Measurements from ENCODE around the gene PIK3AP1. TPM values are rescaled to one million over a fixed set of nuclear protein-coding genes. Genes with fewer than 3 reads are reported as not detected.

PIK3AP1 gene
- total and polyA plus RNA-seq, 2 of the 4 experiments (the other 2 are of a cell fraction) = under 0.01 to 0.14 TPM

- no CpG with 5 or more reads among the region's 1 CpG for WGBS, 2 experiments (ENCODE audit: extremely low coverage in 2 of 2, insufficient read length in 1 of 2)
- CTCF ChIA-PET = no interaction called here
Measured at GRCh38 chr10:96657385-96657784, 62.9 kb downstream of the PIK3AP1 start.

More at GRCh38 chr10:96657385-96657784, 62.9 kb downstream of the PIK3AP1 start:
- Histone ChIP-seq H3K14ac (replicated peaks; ENCODE audit: low read depth, low read length) (no peak overlapping the region), H4K8ac (ENCODE audit: low read depth in 2 of 2, low read length in 2 of 2) (no peak overlapping the region), H3K27me3 (ENCODE audit: control insufficient read depth, insufficient read depth, low read length) (peaks cover 3% of the 10 kb centered on the region), H4K20me1 (ENCODE audit: insufficient read depth, low read length) (no peaks in the 10 kb centered on the region), H2BK120ac (ENCODE audit: low read depth, low read length) (no peak overlapping the region), H2BK15ac (ENCODE audit: low read depth, low read length) (no peak overlapping the region), H2BK5ac (ENCODE audit: low read depth, low read length, poor library complexity, severe bottlenecking) (no peak overlapping the region), H3K23ac (ENCODE audit: low read depth, low read length) (no peak overlapping the region), H3K9ac (ENCODE audit: low read depth, low read length) (no peak overlapping the region), H3K18ac (ENCODE audit: low read depth, low read length) (no peak overlapping the region), H2AFZ (replicated peaks; ENCODE audit: low read length, poor library complexity) (no peak overlapping the region), H4K91ac (ENCODE audit: insufficient read depth, low read depth, low read length) (no peak overlapping the region), H3K56ac (ENCODE audit: extremely low read depth, insufficient read depth, low read length) (no peak overlapping the region), H3K4me3 (ENCODE audit: insufficient read depth, low read depth, low read length) (no peak overlapping the region), H3K4ac (ENCODE audit: low read depth, low read length) (no peak overlapping the region), H3K27ac (ENCODE audit: insufficient read depth, low read length) (no peak overlapping the region), H3K4me2 (ENCODE audit: low read depth, low read length) (no peak overlapping the region), H4K5ac (ENCODE audit: low read depth, low read length) (no peak overlapping the region), H3K79me1 (ENCODE audit: low read depth in 1 of 2, low read length in 2 of 2) (no peaks in the 10 kb centered on the region), H2AK5ac (ENCODE audit: low read depth, low read length) (no peak overlapping the region), H3K9me3 (ENCODE audit: control insufficient read depth, insufficient read depth, low read length) (no peaks in the 10 kb centered on the region), H3K9me1 (ENCODE audit: insufficient read depth, low read length) (no peaks in the 10 kb centered on the region), H2AK9ac (replicated peaks; ENCODE audit: low read depth, low read length, poor library complexity) (no peak overlapping the region), H3K36me3 (ENCODE audit: control insufficient read depth, insufficient read depth, low read length) (no peaks in the 10 kb centered on the region), H2BK20ac (ENCODE audit: low read depth, low read length) (no peak overlapping the region), H3K4me1 (ENCODE audit: control insufficient read depth, insufficient read depth, low read length) (no peaks in the 10 kb centered on the region)
- dilution Hi-C loops (cut with HindIII; ENCODE audit: low sequenced_read_pairs, unreplicated experiment) (no loop called here), intact Hi-C loops (cut with micrococcal nuclease) (no loop called here), in situ Hi-C loops (cut with MboI; ENCODE audit: low sequenced_read_pairs) (no loop called here)
- BruUV-seq (replicated peaks) = no TSS peak
- no peak for ATAC-seq (ENCODE audit: low read depth)
- DNase-seq = no peak
- TF ChIP-seq POLR2A (IDR thresholded peaks at IDR 0.05; ENCODE audit: low read depth, low read length) (no peak), MAFK (IDR thresholded peaks at IDR 0.05; ENCODE audit: low read depth, low read length) (no peak), CEBPB (IDR thresholded peaks at IDR 0.05; ENCODE audit: low read depth, low read length) (no peak), CHD1 (IDR thresholded peaks at IDR 0.05; ENCODE audit: low read depth, low read length) (no peak), BHLHE40 (IDR thresholded peaks at IDR 0.05; ENCODE audit: low read depth, low read length) (no peak), MXI1 (IDR thresholded peaks at IDR 0.05; ENCODE audit: borderline replicate concordance, low read depth, low read length) (no peak), MAZ (IDR thresholded peaks at IDR 0.05; ENCODE audit: borderline replicate concordance, low read depth, low read length) (no peak)
- TF ChIP-seq, protein P1, sequence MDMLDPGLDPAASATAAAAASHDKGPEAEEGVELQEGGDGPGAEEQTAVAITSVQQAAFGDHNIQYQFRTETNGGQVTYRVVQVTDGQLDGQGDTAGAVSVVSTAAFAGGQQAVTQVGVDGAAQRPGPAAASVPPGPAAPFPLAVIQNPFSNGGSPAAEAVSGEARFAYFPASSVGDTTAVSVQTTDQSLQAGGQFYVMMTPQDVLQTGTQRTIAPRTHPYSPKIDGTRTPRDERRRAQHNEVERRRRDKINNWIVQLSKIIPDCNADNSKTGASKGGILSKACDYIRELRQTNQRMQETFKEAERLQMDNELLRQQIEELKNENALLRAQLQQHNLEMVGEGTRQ (IDR thresholded peaks at IDR 0.05; ENCODE audit: low read depth, low read length) = no peak
- POLR2A ChIA-PET (ENCODE audit: unreplicated experiment) = no interaction called here
